HG03439 (cell line): ENCODE data around the gene RUNDC1.

ENCODE experiments used
- ATAC-seq: cut with Tn5 transposase; IDR thresholded peaks from one replicate; pipeline ENCODE4 v1.9.1; 2021; ENCODE audit warnings: mild to moderate bottlenecking, moderate library complexity; ENCODE audit not compliant: unreplicated experiment

The RUNDC1 gene

DNA sequence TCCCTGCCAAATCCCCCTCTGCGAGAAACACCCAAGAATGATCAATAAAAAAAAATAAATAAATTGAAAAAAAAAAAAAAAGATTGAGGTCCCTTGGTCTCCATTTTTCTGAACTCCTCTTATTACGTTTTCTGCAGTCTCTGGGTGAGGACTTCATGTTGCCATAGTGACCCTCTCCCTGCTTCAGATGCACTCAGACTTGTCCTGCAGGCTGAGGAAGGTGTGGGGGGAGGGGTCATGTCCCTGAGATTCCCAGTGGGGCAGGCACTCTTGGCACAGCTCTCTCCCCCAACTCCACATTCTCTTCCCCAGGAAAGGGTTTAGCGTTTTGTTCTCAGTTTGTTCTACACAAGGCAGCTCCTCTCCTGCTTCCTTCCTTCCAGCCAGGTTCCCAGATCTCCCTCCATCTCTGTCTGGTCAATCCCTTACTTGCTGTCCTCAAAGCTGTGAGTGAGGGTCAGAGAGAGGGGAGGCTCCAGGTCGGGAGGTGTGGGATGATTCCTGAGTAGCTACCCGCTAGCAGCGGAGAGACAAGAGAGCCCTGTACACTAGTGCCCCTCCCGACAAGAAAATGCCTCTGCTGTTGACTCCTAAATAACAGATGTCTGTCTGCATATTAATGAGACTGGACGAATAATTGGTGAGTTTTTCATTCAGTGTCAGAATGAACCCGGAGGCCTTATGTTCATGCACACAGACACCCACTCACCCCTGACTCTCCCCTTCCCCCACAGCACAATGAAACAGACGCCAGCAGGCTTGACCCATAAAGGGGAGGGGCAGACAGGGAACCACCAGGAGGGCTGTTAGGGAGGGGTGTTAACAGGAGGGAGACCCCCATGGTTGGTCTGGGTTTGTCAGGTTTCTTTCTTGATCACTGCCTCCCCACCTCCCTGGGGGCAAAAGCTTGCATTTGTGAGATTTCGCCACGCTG is 53.9 kb downstream of the RUNDC1 start:
- ATAC-seq, result no peak

- ATAC-seq, result no peak
These were observed 54.5 kb downstream of the RUNDC1 start for GRCh38 chr17:43034894-43035293.

GRCh38 chr17:43039646-43040045 is 59.3 kb downstream of the RUNDC1 start:
- ATAC-seq, result no peak

DNA sequence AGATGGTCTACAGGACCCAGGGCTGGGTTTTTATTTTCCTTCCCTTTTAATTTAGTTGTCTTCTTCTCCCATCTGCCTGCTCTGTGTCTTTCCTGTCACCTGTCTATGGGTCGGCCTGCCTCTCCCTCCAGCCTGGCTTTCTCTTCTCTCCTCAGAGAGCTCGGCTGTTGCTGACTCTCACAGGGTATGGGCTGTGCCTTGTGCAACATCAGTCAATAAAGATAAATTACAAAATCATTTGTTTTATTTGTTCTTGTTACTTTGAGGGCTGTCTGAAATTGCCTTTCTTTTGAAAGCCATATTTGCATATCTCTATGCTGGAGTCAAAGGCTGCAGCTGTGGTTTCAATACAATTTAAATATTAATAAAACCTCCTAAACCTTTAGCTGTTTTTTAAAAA is 60.3 kb downstream of the RUNDC1 start:
- ATAC-seq, result no peak

GRCh38 chr17:43042025-43042628 is 61.8 kb downstream of the RUNDC1 start:
- ATAC-seq, result no peak
